Mucosa of rectum (tissue), 2 donors: ENCODE measurements around the gene PFKM.
A peak's percentile ranks its signal among the peaks of the same experiment; 100 is the strongest.
"Not testable (repeated sequence)": the region's sequence is repeated elsewhere in the genome, so short reads cannot be mapped to it uniquely, and the experiment has no call there.

Experiments
- H3K27ac ChIP-seq, 2 donors: one replicate each; pipeline ENCODE4 v1.7.0; 2013; ENCODE audit warnings: inconsistent platforms in 2 of 2, low read depth in 2 of 2, low read length in 2 of 2
- H3K27me3 ChIP-seq, 2 donors: one replicate each; pipeline ENCODE4 v1.7.0; 2013; ENCODE audit warnings: low read length in 2 of 2; ENCODE audit not compliant: control insufficient read depth in 2 of 2, insufficient read depth in 2 of 2
- H3K36me3 ChIP-seq, 2 donors: one replicate each; pipeline ENCODE4 v1.7.0; 2013; ENCODE audit warnings: low read length in 2 of 2; ENCODE audit not compliant: control insufficient read depth in 2 of 2, insufficient read depth in 2 of 2
- H3K4me1 ChIP-seq, 2 donors: one replicate each; pipeline ENCODE4 v1.7.0; 2013; ENCODE audit warnings: low read length in 2 of 2, mild to moderate bottlenecking in 1 of 2; ENCODE audit not compliant: control insufficient read depth in 2 of 2, insufficient read depth in 2 of 2
- H3K4me3 ChIP-seq, 2 donors: one replicate each; pipeline ENCODE4 v1.7.0; 2013; ENCODE audit warnings: low read length in 2 of 2
- H3K9ac ChIP-seq, 2 donors: one replicate each; pipeline ENCODE4 v1.7.0; 2013; ENCODE audit warnings: low read length in 2 of 2, low read depth in 1 of 2, mild to moderate bottlenecking in 1 of 2
- H3K9me3 ChIP-seq, 2 donors: one replicate each; pipeline ENCODE4 v1.7.0; 2013; ENCODE audit warnings: low read length in 2 of 2; ENCODE audit not compliant: control insufficient read depth in 2 of 2
- donor health status: healthy.
- donor health status: Normal muscosa, but diverticular disease.

PFKM gene

GRCh38 chr12:48151103-48151771 is 32.1 kb downstream of the PFKM start:
- Histone ChIP-seq H3K36me3 (peaks cover 26 to 59% of the 10 kb centered on the region in 2 donors), H3K9ac (no peak overlapping the region), H3K27me3 (no peaks in the 10 kb centered on the region), H3K27ac (no peak overlapping the region), H3K4me1 (peaks cover 0 to 2% of the 10 kb centered on the region in 2 donors), H3K9me3 (no peaks in the 10 kb centered on the region), H3K4me3 (no peak overlapping the region)

GRCh38 chr12:48155786-48156185 is 36.6 kb downstream of the PFKM start:
- not testable (repeated sequence) for H3K4me3 ChIP-seq, H3K27me3 ChIP-seq, H3K4me1 ChIP-seq, H3K27ac ChIP-seq, H3K9me3 ChIP-seq, H3K9ac ChIP-seq
- peaks cover 12 to 24% of the 10 kb centered on the region in 2 donors for H3K36me3 ChIP-seq

GRCh38 chr12:48156652-48157017 is 37.5 kb downstream of the PFKM start:
- H3K27me3 ChIP-seq, result no peaks in the 10 kb centered on the region
- H3K27ac ChIP-seq, result peak overlapping the region in 1 of 2 donors; percentile 94
- peak overlapping the region; percentile 93 to 97 for H3K9ac ChIP-seq
- no peaks in the 10 kb centered on the region for H3K9me3 ChIP-seq
- H3K4me3 ChIP-seq, result peak overlapping the region; percentile 94
- H3K4me1 ChIP-seq, result peaks cover 5 to 10% of the 10 kb centered on the region in 2 donors
- H3K36me3 ChIP-seq, result peaks cover 5 to 16% of the 10 kb centered on the region in 2 donors

GRCh38 chr12:48157018-48157888 is 38.1 kb downstream of the PFKM start, which contains the start of gene ASB8:
ASB8 (minus strand) TSS chr12:48157515; CDS start chr12:48153496, 4,019 bp downstream.
- Histone ChIP-seq H3K27me3 (no peaks in the 10 kb centered on the region), H3K4me3 (peak within 1 kb of the TSS; percentile 94), H3K9ac (peak within 1 kb of the TSS; percentile 93 to 97), H3K36me3 (peaks cover 5 to 12% of the 10 kb centered on the region in 2 donors), H3K4me1 (peaks cover 5 to 10% of the 10 kb centered on the region in 2 donors), H3K27ac (peak within 1 kb of the TSS; percentile 83 to 94), H3K9me3 (no peaks in the 10 kb centered on the region)

GRCh38 chr12:48157889-48158370 is 38.8 kb downstream of the PFKM start:
- H3K4me1 ChIP-seq, result peaks cover 5 to 10% of the 10 kb centered on the region in 2 donors
- H3K9ac ChIP-seq, result peak overlapping the region; percentile 93 to 97
- H3K36me3 ChIP-seq, result peaks cover 4 to 5% of the 10 kb centered on the region in 2 donors

GRCh38 chr12:48160046-48160445 is 40.9 kb downstream of the PFKM start:
- Histone ChIP-seq H3K4me1 (peaks cover 5 to 10% of the 10 kb centered on the region in 2 donors), H3K9me3 (no peaks in the 10 kb centered on the region), H3K27ac (no peak overlapping the region)

More at GRCh38 chr12:48157889-48158370, 38.8 kb downstream of the PFKM start:
- peak overlapping the region; percentile 94 for H3K4me3 ChIP-seq
- no peaks in the 10 kb centered on the region for H3K9me3 ChIP-seq
- peak overlapping the region; percentile 83 to 94 for H3K27ac ChIP-seq
- H3K27me3 ChIP-seq, result no peaks in the 10 kb centered on the region

GRCh38 chr12:48160807-48161206 is 41.6 kb downstream of the PFKM start:
- no peak overlapping the region for H3K9ac ChIP-seq
- no peak overlapping the region for H3K4me3 ChIP-seq
- no peak overlapping the region for H3K27ac ChIP-seq
- H3K9me3 ChIP-seq, result no peaks in the 10 kb centered on the region
- H3K36me3 ChIP-seq, result no peaks in the 10 kb centered on the region
- H3K27me3 ChIP-seq, result no peaks in the 10 kb centered on the region
- H3K4me1 ChIP-seq, result peaks cover 5 to 10% of the 10 kb centered on the region in 2 donors

More at GRCh38 chr12:48160046-48160445, 40.9 kb downstream of the PFKM start:
- H3K9ac ChIP-seq, result no peak overlapping the region
- no peaks in the 10 kb centered on the region for H3K27me3 ChIP-seq
- H3K4me3 ChIP-seq, result no peak overlapping the region
- no peaks in the 10 kb centered on the region for H3K36me3 ChIP-seq

- H3K4me3 ChIP-seq, result no peak overlapping the region
- no peaks in the 10 kb centered on the region for H3K9me3 ChIP-seq
- H3K27me3 ChIP-seq, result no peaks in the 10 kb centered on the region
- no peaks in the 10 kb centered on the region for H3K4me1 ChIP-seq
- H3K36me3 ChIP-seq, result no peaks in the 10 kb centered on the region
- no peak overlapping the region for H3K9ac ChIP-seq
- H3K27ac ChIP-seq, result no peak overlapping the region
Observed at GRCh38 chr12:48163150-48163747, 44.1 kb downstream of the PFKM start.

- Histone ChIP-seq H3K9ac (no peak overlapping the region), H3K36me3 (no peaks in the 10 kb centered on the region), H3K4me1 (no peaks in the 10 kb centered on the region), H3K27me3 (no peaks in the 10 kb centered on the region), H3K9me3 (no peaks in the 10 kb centered on the region), H3K4me3 (no peak overlapping the region), H3K27ac (no peak overlapping the region)
Observed at GRCh38 chr12:48164451-48164850, 45.3 kb downstream of the PFKM start.
